ENCODE data around the gene GPC6.

- TF ChIP-seq GATA2 (IDR thresholded peaks at IDR 0.05; ENCODE audit: low read depth, low read length) (no peak), GATA3 (IDR thresholded peaks at IDR 0.05; ENCODE audit: low read depth, low read length) (no peak)
Measured at GRCh38 chr13:93246069-93246468, 19.5 kb downstream of the GPC6 start.

All from SH-SY5Y (cell line).